ENCODE data around the gene MAP3K15.
A peak's percentile ranks its signal among the peaks of the same experiment; 100 is the strongest.

The MAP3K15 gene

GRCh38 chrX:19514791-19515614, at the start of gene MAP3K15:
Gene MAP3K15, minus strand, starts transcription at chrX:19515508. Its CDS starts 247 bp downstream, at chrX:19515261.
- peak in 1 of 2 donors; percentile 1 for DNase-seq

GRCh38 chrX:19564606-19565005, 49.3 kb upstream of the MAP3K15 start:
- no peak for DNase-seq

- no peak for DNase-seq
Observed at GRCh38 chrX:19563746-19564145, 48.4 kb upstream of the MAP3K15 start.

GRCh38 chrX:19563327-19563726, 48.0 kb upstream of the MAP3K15 start:
- DNase-seq, result no peak

GRCh38 chrX:19560611-19561010, 45.3 kb upstream of the MAP3K15 start:
- no peak for DNase-seq

- DNase-seq, result no peak
Observed at GRCh38 chrX:19557822-19558221, 42.5 kb upstream of the MAP3K15 start.

- no peak for DNase-seq
Observed at GRCh38 chrX:19556202-19556601, 40.9 kb upstream of the MAP3K15 start.

- no peak for DNase-seq
Observed at GRCh38 chrX:19555683-19556082, 40.4 kb upstream of the MAP3K15 start.

- no peak for DNase-seq
Observed at GRCh38 chrX:19555236-19555635, 39.9 kb upstream of the MAP3K15 start.

GRCh38 chrX:19554786-19555185, 39.5 kb upstream of the MAP3K15 start:
- peak in 1 of 2 donors; percentile 10 for DNase-seq

- DNase-seq, result no peak
Observed at GRCh38 chrX:19552793-19553192, 37.5 kb upstream of the MAP3K15 start.

- DNase-seq, result no peak
Observed at GRCh38 chrX:19549838-19550237, 34.5 kb upstream of the MAP3K15 start.

- no peak for DNase-seq
Observed at GRCh38 chrX:19548934-19549333, 33.6 kb upstream of the MAP3K15 start.

GRCh38 chrX:19548279-19548678, 33.0 kb upstream of the MAP3K15 start:
- no peak for DNase-seq

- DNase-seq, result no peak
Observed at GRCh38 chrX:19545651-19546050, 30.3 kb upstream of the MAP3K15 start.

- peak; percentile 4 to 41 for DNase-seq
Observed at GRCh38 chrX:19544693-19545305, 29.5 kb upstream of the MAP3K15 start.

- no peak for DNase-seq
Observed at GRCh38 chrX:19543951-19544381, 28.7 kb upstream of the MAP3K15 start.

GRCh38 chrX:19543020-19543715, 27.9 kb upstream of the MAP3K15 start:
- DNase-seq, result no peak

- DNase-seq, result no peak
Observed at GRCh38 chrX:19541931-19542330, 26.6 kb upstream of the MAP3K15 start.

GRCh38 chrX:19541196-19541595, 25.9 kb upstream of the MAP3K15 start:
- DNase-seq, result no peak

- DNase-seq, result no peak
Observed at GRCh38 chrX:19540076-19540475, 24.8 kb upstream of the MAP3K15 start.

- DNase-seq, result no peak
Observed at GRCh38 chrX:19539665-19540064, 24.4 kb upstream of the MAP3K15 start.

- no peak for DNase-seq
Observed at GRCh38 chrX:19535476-19535875, 20.2 kb upstream of the MAP3K15 start.

- no peak for DNase-seq
Observed at GRCh38 chrX:19532709-19533108, 17.4 kb upstream of the MAP3K15 start.

Measured in activated CD4-positive, alpha-beta T cell treated with anti-CD3 and anti-CD28 coated beads for 4 hours (primary cell).